Jurkat, Clone E6-1 (cell line): Measurements from ENCODE around the gene TSPAN9.

Source experiments
- DNase-seq: peaks from one replicate; pipeline ENCODE4 v3.0.0-alpha.2; 2011; ENCODE audit warnings: low read depth, low spot score
- H3K4me3 ChIP-seq: 2 replicates; pipeline ENCODE4 v1.5.1; 2011; ENCODE audit warnings: mild to moderate bottlenecking, low read length, control low read depth, moderate library complexity

TSPAN9 gene

GRCh38 chr12:3308609-3309008, 231.4 kb downstream of the TSPAN9 start:
- H3K4me3 ChIP-seq: no peak overlapping the region
- no peak for DNase-seq

- no peak overlapping the region for H3K4me3 ChIP-seq
- no peak for DNase-seq
These were observed 232.6 kb downstream of the TSPAN9 start for GRCh38 chr12:3309805-3310204.

- no peak overlapping the region for H3K4me3 ChIP-seq
- DNase-seq: no peak
These were observed 233.3 kb downstream of the TSPAN9 start for GRCh38 chr12:3310271-3311026.

DNA sequence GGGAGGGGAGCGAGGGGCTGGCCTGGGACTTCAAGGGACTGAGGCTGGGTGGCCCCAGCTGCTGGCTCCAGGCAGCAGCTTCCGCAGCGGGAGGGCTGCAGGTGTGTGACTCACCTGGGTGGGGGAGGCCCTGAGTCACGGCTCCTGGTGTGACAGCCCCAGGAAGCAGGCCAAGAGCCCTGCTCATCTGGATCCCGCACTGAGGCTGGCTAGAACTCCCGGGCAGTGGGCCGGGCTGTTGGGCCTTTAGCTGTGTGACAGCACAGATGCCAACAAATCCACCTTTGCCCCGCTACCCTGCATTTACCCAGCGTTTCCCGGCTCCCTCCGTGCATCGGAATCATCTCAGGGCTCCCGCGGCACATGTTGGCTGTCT, 233.8 kb downstream of the TSPAN9 start:
- H3K4me3 ChIP-seq: no peak overlapping the region
- DNase-seq: no peak

DNA sequence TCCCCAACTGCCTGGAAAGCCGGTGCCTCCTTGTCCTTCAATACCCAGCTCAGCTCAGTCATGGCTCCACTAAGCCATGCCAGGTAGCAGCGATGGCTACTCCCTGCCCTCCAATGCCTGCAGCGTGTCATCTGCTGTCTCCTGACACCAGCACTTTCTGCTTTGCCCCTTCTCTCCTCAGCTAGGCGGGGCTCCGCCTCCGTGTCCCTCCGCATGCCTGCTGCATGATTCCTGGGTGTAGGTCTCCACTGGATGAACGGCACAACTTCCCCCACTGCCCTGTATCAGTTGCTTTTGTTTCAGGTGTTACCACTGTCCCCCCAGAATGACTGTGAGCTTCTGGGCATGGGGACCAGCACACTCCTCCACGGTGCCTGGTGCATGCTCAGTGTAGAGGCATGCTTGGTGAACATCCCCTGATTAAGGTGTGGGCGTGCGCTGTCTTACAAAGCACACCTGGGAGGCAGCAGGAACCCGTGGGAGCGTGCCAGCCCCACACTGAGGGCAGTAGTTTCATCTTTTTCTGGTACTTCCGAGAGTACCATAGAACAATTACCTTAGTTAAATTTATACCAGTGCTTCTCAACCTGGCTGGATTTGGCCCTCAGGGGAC, 234.4 kb downstream of the TSPAN9 start:
- H3K4me3 ChIP-seq: no peak overlapping the region
- no peak for DNase-seq

DNA sequence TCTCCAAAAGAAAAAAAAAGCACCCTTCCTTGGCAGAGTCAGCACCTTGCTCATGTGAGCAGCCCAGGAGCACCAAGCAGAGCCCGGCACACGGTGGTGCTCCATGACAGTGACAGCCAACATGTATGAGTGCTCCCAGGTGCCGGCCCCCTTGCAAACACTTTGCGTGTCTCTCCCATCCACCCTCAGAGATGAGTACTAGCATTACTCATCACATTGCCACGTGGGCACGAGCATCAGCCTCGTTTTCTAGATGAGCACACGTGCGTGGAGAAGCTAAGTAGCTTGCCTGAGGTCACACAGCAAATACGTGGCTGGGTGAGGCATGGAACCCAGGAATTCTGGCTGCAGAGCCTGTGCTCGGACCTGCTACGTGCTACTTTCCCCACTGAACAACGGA, 235.9 kb downstream of the TSPAN9 start:
- H3K4me3 ChIP-seq: no peak overlapping the region
- DNase-seq: no peak

DNA sequence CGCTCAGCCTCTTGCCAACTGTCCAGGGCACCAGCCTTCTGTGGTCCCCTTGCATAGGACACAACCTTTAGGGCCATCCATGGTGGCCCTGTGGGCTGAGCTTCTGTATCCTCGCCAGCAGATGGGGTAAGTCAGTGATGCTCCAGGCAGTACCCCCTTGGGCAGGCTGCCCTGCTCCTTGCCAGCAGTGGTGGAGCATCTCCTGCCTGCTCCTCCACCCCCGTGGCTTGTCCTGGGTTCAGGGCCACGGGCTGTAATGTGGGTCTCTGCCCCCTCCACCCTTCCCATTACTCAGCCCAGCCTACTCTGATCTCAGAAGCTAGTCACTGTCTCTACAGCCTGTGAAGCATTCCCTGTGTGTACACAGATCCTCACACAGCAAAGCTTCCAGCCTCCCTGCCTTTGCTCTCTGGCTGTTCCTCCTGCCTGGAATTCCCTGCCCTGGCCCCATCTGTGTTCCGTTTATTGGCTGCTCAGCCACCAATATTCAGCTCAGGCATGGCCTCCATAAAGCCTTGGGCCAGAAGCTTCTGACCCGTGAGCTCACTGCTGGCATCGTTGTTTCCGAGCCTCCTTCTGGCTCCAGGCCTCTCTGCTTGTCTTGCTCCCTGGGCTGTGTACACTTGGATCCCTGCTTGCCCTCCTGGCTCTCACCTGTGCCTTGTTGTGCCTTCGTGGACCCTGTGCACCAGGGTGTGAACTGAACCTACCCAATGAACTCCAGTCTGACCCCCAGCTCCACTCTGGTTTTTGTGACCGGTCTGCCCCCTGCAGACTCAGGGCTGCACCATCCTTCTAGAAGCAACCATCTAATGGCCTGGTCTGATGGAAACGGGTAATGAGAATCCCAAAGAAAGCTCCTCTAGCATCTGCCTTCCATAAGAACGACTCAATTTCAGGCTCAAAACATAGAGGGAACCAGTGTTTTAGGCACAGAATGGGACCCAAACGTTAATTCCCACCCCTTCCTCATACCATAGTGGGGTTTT, 236.8 kb downstream of the TSPAN9 start:
- no peak overlapping the region for H3K4me3 ChIP-seq
- DNase-seq: peak; percentile 21

- no peak overlapping the region for H3K4me3 ChIP-seq
- no peak for DNase-seq
These were observed 238.1 kb downstream of the TSPAN9 start for GRCh38 chr12:3315201-3315661.

DNA sequence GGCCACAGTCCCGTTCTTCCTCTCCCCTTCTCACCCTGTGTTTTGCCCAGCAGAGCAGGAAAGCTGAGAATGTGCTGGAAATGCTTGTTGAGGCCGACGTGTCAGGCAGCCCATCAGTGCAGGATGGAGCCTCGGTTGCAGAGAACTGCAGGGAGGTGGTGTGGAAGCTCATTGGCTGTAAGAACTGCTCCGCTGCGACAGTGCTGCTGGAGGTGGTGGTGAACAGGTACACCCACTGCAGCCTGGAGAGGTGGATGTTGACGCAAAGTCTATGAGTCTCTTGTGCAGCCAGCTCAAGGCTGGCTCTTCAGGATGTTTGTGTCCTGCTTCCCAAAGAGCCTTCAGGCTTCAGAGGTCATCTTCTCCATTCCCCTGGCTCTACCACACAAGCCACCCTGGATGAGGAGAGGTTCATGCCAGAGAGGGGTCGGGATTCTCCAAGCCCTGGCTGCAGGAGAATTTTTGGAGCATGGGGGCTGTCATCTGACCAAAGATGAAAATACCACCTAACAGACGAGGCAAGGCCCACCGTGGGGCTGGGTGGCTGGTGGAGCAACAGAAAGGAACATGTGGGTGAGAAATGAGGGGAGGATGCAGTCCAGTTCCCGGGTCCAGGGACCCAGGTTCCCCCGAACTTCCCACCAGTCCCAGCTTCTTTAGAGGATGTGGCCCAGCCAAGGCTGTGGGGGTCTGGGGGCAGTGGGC, 239.7 kb downstream of the TSPAN9 start:
- no peak overlapping the region for H3K4me3 ChIP-seq
- DNase-seq: no peak

DNA sequence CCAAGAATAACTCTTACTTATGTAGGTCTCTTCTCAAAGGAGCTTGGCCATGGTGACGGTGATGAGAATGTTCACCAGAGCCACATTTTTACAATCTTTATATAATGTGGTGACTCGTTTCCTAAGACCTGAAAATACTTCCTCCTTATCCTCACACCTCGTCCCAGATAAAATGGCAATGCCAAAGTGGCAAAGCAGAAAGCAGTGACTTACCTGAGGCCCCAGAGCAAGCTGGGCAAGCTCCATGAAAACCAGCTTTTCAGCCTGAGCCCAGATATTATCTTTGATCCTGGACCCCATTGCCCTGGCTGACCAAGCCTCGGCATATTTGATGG, 240.3 kb downstream of the TSPAN9 start:
- no peak for DNase-seq
- H3K4me3 ChIP-seq: no peak overlapping the region

DNA sequence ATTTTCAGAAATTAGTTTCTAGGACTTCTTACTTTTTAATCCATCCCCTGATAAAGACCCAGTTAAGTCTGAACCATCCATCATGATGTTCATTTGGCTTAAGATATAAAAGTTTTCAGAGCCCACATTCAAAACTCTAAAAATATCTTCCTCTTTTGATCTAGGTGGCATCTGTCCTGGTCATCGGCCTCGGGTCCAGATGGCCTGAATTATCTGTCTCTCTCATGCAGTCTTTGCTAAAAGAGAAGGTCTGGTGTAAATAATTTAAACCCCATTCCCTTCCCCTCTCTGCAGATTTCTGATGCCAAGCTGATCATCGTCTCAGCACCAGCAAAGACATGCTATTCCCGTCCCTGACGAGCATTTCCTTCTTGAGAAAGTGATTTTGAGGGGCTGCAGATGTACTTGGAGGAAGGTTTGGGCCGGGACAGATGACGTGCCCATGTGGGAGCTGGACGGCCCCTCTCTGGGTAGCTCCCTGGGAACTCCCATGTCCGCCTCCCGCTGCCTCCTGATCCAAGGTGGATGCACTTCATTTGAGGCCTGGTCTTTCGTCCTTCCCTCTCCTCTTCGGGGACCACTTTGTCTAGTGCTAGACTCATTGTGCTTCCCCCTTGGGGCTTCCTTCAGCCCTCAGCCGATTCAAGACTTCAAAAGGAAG, 240.8 kb downstream of the TSPAN9 start:
- no peak for DNase-seq
- no peak overlapping the region for H3K4me3 ChIP-seq

GRCh38 chr12:3319723-3320492, 242.7 kb downstream of the TSPAN9 start:
- DNase-seq: no peak
- no peak overlapping the region for H3K4me3 ChIP-seq

GRCh38 chr12:3320881-3321509, 243.8 kb downstream of the TSPAN9 start:
- DNase-seq: no peak
- H3K4me3 ChIP-seq: no peak overlapping the region

- no peak for DNase-seq
- H3K4me3 ChIP-seq: no peak overlapping the region
These were observed 244.7 kb downstream of the TSPAN9 start for GRCh38 chr12:3321881-3322280.

DNA sequence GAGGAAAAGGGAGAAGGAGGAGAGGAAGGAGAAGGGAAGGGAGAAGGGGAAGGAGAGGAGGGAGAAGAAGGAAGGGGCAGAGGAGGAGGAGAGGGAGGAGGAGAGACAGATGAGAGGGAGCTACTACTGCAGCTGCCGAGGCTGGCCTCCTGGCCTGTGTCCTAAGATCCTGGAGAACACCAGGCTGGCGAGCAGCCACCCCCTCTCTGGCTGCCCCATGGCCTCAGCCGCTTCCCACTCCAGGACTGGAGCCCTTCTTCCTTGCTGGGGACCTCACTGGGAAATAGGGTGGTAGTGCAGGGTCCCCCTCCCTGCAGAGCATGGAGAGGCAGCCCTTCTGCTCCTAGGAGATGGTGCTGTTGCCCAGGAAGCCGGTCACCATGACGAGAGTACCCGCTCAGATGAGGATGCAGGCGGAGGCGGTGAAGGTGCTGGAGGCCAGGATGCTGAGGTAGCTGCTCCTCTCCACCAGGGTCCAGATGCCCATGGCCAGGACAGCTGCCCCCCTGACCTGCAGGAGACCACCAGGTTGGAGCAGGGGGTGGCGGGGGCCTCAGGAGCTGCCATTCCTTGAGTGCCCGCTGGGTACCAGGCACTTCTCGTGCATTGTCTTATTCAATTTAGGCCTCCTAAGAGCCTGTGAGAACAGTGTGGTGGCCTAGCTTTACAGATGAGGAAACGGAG, 246.0 kb downstream of the TSPAN9 start:
- DNase-seq: no peak
- no peak overlapping the region for H3K4me3 ChIP-seq

- DNase-seq: no peak
- no peak overlapping the region for H3K4me3 ChIP-seq
These were observed 248.6 kb downstream of the TSPAN9 start for GRCh38 chr12:3325736-3326135.

DNA sequence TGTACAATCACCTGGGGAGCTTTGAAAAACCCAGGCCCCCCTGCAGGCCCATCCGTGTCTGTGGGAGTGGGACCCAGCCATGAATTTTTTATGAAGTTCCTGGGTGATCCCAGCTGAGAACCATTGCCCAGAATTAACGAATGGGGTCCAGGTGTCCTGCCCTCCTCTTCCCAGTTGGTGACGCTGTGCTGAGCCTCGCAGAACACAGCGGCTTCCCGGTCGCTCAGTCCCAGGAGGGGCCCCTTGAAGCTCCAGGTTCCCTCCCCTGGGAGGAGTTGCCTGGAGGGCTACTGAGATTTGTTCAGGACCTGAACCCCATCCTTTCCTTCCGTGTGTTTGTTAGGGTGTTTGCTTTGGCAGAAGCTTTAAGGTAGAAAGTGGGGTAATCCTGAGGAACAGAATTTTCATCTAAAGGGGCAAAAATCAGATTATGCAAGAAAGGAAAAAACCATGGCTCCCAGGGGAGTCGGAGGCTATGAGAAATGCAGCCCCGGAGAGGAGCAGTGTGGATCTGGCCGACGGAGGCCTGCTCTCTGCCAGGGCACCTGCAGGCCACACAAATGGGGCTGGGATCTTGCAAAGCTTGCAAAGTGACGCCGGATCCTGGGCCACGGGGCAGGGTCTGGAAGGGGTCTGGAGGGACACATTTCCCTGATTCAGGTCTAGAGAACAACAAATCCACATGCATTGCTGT, 249.1 kb downstream of the TSPAN9 start:
- H3K4me3 ChIP-seq: no peak overlapping the region
- DNase-seq: no peak
